ENCODE results near the gene IL20. TPM values are rescaled to one million over a fixed set of nuclear protein-coding genes. Genes with fewer than 3 reads are reported as not detected.
A peak's percentile ranks its signal among the peaks of the same experiment; 100 is the strongest.

IL20 gene
- not detected for total RNA-seq

- Histone ChIP-seq H3K4me3 (no peak within 1 kb of the TSS), H3K27me3 (peaks cover 9% of the 10 kb centered on the region), H3K36me3 (no peaks in the 10 kb centered on the region), H3K27ac (no peak within 1 kb of the TSS), H3K9me3 (no peaks in the 10 kb centered on the region), H3K4me1 (no peaks in the 10 kb centered on the region)
- TF ChIP-seq CTCF (IDR thresholded peaks at IDR 0.05) (peak in 3 of 4 experiments; percentile 4 to 58 (median 58)), POLR2AphosphoS5 (IDR thresholded peaks at IDR 0.05) (no peak), EP300 (IDR thresholded peaks at IDR 0.05) (no peak), POLR2A (IDR thresholded peaks at IDR 0.05) (no peak)
- ATAC-seq, result no peak
- 47 to 52% methylated on average over 15 to 17 of the region's 19 CpGs for WGBS, 2 donors (ENCODE audit: low coverage in 1 of 2)
Measured at GRCh38 chr1:206864939-206865671, at the start of gene IL20. Gene IL20, plus strand, starts transcription at chr1:206865623. Its CDS starts 230 bp downstream, at chr1:206865853.

GRCh38 chr1:206816390-206817287, 48.8 kb upstream of the IL20 start:
- H3K36me3 ChIP-seq, result no peaks in the 10 kb centered on the region
- 67 to 76% methylated on average over 3 to 4 of the region's 4 CpGs for WGBS, 2 donors (ENCODE audit: low coverage in 1 of 2)
- H3K4me3 ChIP-seq, result no peak overlapping the region
- no peaks in the 10 kb centered on the region for H3K27me3 ChIP-seq
- no peak overlapping the region for H3K27ac ChIP-seq
- no peaks in the 10 kb centered on the region for H3K4me1 ChIP-seq
- peaks cover 0 to 10% (median 0%) of the 10 kb centered on the region in 3 donors for H3K9me3 ChIP-seq
- ATAC-seq, result no peak
- TF ChIP-seq CTCF (IDR thresholded peaks at IDR 0.05) (no peak), POLR2A (IDR thresholded peaks at IDR 0.05) (no peak), POLR2AphosphoS5 (IDR thresholded peaks at IDR 0.05) (no peak), EP300 (IDR thresholded peaks at IDR 0.05) (no peak)

GRCh38 chr1:206821493-206821892, 43.9 kb upstream of the IL20 start:
- H3K9me3 ChIP-seq, result no peaks in the 10 kb centered on the region
- peaks cover 0 to 11% (median 0%) of the 10 kb centered on the region in 3 donors for H3K4me1 ChIP-seq
- H3K36me3 ChIP-seq, result no peaks in the 10 kb centered on the region
- no peak overlapping the region for H3K27ac ChIP-seq
- no peak for ATAC-seq
- 55 to 71% methylated on average over 2 to 3 of the region's 4 CpGs for WGBS, 2 donors (ENCODE audit: low coverage in 1 of 2)
- TF ChIP-seq POLR2AphosphoS5 (IDR thresholded peaks at IDR 0.05) (no peak), POLR2A (IDR thresholded peaks at IDR 0.05) (no peak), CTCF (IDR thresholded peaks at IDR 0.05) (no peak), EP300 (IDR thresholded peaks at IDR 0.05) (no peak)
- H3K4me3 ChIP-seq, result no peak overlapping the region
- H3K27me3 ChIP-seq, result no peaks in the 10 kb centered on the region

GRCh38 chr1:206823727-206824126, 41.7 kb upstream of the IL20 start:
- peak; percentile 77 for ATAC-seq
- no peaks in the 10 kb centered on the region for H3K9me3 ChIP-seq
- no peak overlapping the region for H3K4me3 ChIP-seq
- WGBS, 2 donors (ENCODE audit: low coverage in 1 of 2), result 0 to 18% methylated on average over 1 to 5 of the region's 5 CpGs
- peak overlapping the region in 3 of 4 donors; percentile 51 to 64 (median 53) for H3K27ac ChIP-seq
- no peaks in the 10 kb centered on the region for H3K27me3 ChIP-seq
- TF ChIP-seq POLR2A (IDR thresholded peaks at IDR 0.05) (no peak), POLR2AphosphoS5 (IDR thresholded peaks at IDR 0.05) (peak; percentile 30), EP300 (IDR thresholded peaks at IDR 0.05) (no peak), CTCF (IDR thresholded peaks at IDR 0.05) (no peak)
- peaks cover 0 to 11% (median 0%) of the 10 kb centered on the region in 3 donors for H3K4me1 ChIP-seq
- H3K36me3 ChIP-seq, result no peaks in the 10 kb centered on the region
